H1 (cell line): ENCODE measurements around the gene ETV2. TPM values are rescaled to one million over a fixed set of nuclear protein-coding genes. Genes with fewer than 3 reads are reported as not detected.

ENCODE experiments used
- CTCF ChIA-PET: fragments of 300-600 bp; sonication (Branson Sonifier 250); formaldehyde crosslinking; loops from one replicate; lab custom pipeline; 2021; ENCODE audit not compliant: partially characterized antibody; lab: Charles Lee
- POLR2A ChIA-PET: fragments of 300-600 bp; sonication (Branson Sonifier 250); formaldehyde crosslinking; loops from one replicate; lab custom pipeline; 2021; ENCODE audit warnings: inconsistent platforms; ENCODE audit not compliant: partially characterized antibody; lab: Charles Lee
- DNase-seq, 2 experiments: peaks; one replicate each; pipeline versions ENCODE4 v3.0.0 to v3.0.0-alpha.2; 2010 to 2022; ENCODE audit warnings: low spot score in 2 of 2, low read depth in 1 of 2, mixed read lengths in 1 of 2
- FAIRE-seq: peaks from 2 replicates; lab custom pipeline; 2011; peaks lifted over from hg19 to GRCh38; lab: Jason Lieb, UNC
- H2AFZ ChIP-seq: 2 replicates; pipeline ENCODE4 v1.8.1; 2012; ENCODE audit warnings: low read length, inconsistent platforms
- H2AK5ac ChIP-seq: 2 replicates; pipeline ENCODE4 v1.6.1; 2013; ENCODE audit warnings: low read depth, low read length
- H2BK120ac ChIP-seq: replicated peaks from 2 replicates; pipeline ENCODE3; 2013; ENCODE audit warnings: low read depth, low read length, inconsistent platforms
- H2BK12ac ChIP-seq: 2 replicates; pipeline ENCODE4 v1.6.1; 2013; ENCODE audit warnings: low read depth, low read length
- H2BK15ac ChIP-seq: 2 replicates; pipeline ENCODE4 v1.6.1; 2013; ENCODE audit warnings: low read length
- H2BK20ac ChIP-seq: 2 replicates; pipeline ENCODE4 v1.6.1; 2013; ENCODE audit warnings: low read length
- H2BK5ac ChIP-seq: 2 replicates; pipeline ENCODE4 v1.6.1; 2013; ENCODE audit warnings: low read depth, low read length
- H3K14ac ChIP-seq: 2 replicates; pipeline ENCODE4 v1.6.1; 2013; ENCODE audit warnings: inconsistent platforms; ENCODE audit not compliant: insufficient read length
- H3K18ac ChIP-seq: 2 replicates; pipeline ENCODE4 v1.6.1; 2013; ENCODE audit warnings: low read length; ENCODE audit errors: extremely low read depth
- H3K23ac ChIP-seq: 2 replicates; pipeline ENCODE4 v1.6.1; 2013; ENCODE audit warnings: inconsistent platforms; ENCODE audit not compliant: insufficient read length
- H3K23me2 ChIP-seq: 2 replicates; pipeline ENCODE4 v1.6.1; 2013; ENCODE audit warnings: low read depth, low read length
- H3K27ac ChIP-seq: 2 replicates; pipeline ENCODE4 v1.6.1; 2011; ENCODE audit warnings: low read depth, low read length, inconsistent platforms
- H3K27me3 ChIP-seq, 4 experiments: replicated peaks in 1 of 4; 1 replicate in 1 of 4; 2 replicates in 3 of 4; pipeline versions ENCODE4 v1.6.1 to v1.8.1; 2011 to 2013; ENCODE audit warnings: low read length in 3 of 4, mild to moderate bottlenecking in 3 of 4, inconsistent platforms in 2 of 4, mixed read lengths in 2 of 4, moderate library complexity in 1 of 4; ENCODE audit not compliant: control insufficient read depth in 3 of 4, insufficient read depth in 3 of 4; ENCODE audit errors: extremely low read depth in 1 of 4
- H3K36me3 ChIP-seq, 4 experiments: 2 replicates each; pipeline versions ENCODE4 v1.6.1 to v1.8.1; 2011 to 2013; ENCODE audit warnings: mild to moderate bottlenecking in 4 of 4, low read length in 3 of 4, moderate library complexity in 2 of 4, control low read depth in 1 of 4, inconsistent platforms in 1 of 4; ENCODE audit not compliant: insufficient read depth in 4 of 4, control insufficient read depth in 2 of 4
- H3K4ac ChIP-seq: replicated peaks from 2 replicates; pipeline ENCODE3; 2013; ENCODE audit warnings: low read length, low read depth, mixed read lengths, inconsistent platforms; ENCODE audit not compliant: insufficient read length
- H3K4me1 ChIP-seq, 4 experiments: replicated peaks in 1 of 4; 1 replicate in 1 of 4; 2 replicates in 3 of 4; pipeline versions ENCODE4 v1.6.1 to v1.8.1; 2011 to 2013; ENCODE audit warnings: low read length in 3 of 4, inconsistent platforms in 2 of 4, mixed read lengths in 1 of 4; ENCODE audit not compliant: insufficient read depth in 4 of 4, control insufficient read depth in 3 of 4
- H3K4me2 ChIP-seq, 2 experiments: 2 replicates each; pipeline versions ENCODE4 v1.6.1 to v1.8.1; 2011 to 2013; ENCODE audit warnings: low read depth in 2 of 2, low read length in 2 of 2, control low read depth in 1 of 2, inconsistent platforms in 1 of 2, mild to moderate bottlenecking in 1 of 2; ENCODE audit not compliant: insufficient read depth in 1 of 2
- H3K4me3 ChIP-seq, 4 experiments: fragments of 200-600, 300-600 bp in 1 of 4; sonication (generic), shearing (Covaris generic), sonication (Bioruptor Twin) in 1 of 4; 2 replicates each; pipeline versions ENCODE4 v1.5.1 to v1.8.1; 2011 to 2016; ENCODE audit warnings: low read length in 4 of 4, low read depth in 3 of 4, control low read depth in 2 of 4, inconsistent platforms in 2 of 4, mild to moderate bottlenecking in 2 of 4, mixed read lengths in 1 of 4, moderate library complexity in 1 of 4; ENCODE audit not compliant: insufficient read depth in 2 of 4; ENCODE audit errors: extremely low read depth in 1 of 4
- H3K56ac ChIP-seq: replicated peaks from 2 replicates; pipeline ENCODE3; 2013; ENCODE audit warnings: low read depth, mild to moderate bottlenecking, mixed read lengths, low read length, inconsistent platforms; ENCODE audit not compliant: insufficient read length
- H3K79me1 ChIP-seq: 2 replicates; pipeline ENCODE4 v1.6.1; 2013; ENCODE audit warnings: low read depth, low read length, control low read depth
- H3K79me2 ChIP-seq, 2 experiments: 2 replicates each; pipeline versions ENCODE4 v1.6.1 to v1.8.1; 2012 to 2013; ENCODE audit warnings: low read length in 2 of 2, mild to moderate bottlenecking in 2 of 2, inconsistent platforms in 1 of 2; ENCODE audit not compliant: insufficient read depth in 2 of 2, control insufficient read depth in 1 of 2
- H3K9ac ChIP-seq, 4 experiments: replicated peaks in 1 of 4; 1 replicate in 1 of 4; 2 replicates in 3 of 4; pipeline versions ENCODE4 v1.6.1 to v1.8.1; 2011 to 2013; ENCODE audit warnings: low read depth in 3 of 4, low read length in 3 of 4, control low read depth in 2 of 4, mild to moderate bottlenecking in 2 of 4, moderate library complexity in 2 of 4, inconsistent platforms in 1 of 4; ENCODE audit errors: extremely low read depth in 1 of 4
- H3K9me3 ChIP-seq, 2 experiments: 2 replicates each; pipeline versions ENCODE4 v1.6.1 to v1.8.1; 2012 to 2013; ENCODE audit warnings: mild to moderate bottlenecking in 2 of 2, moderate library complexity in 2 of 2, control low read depth in 1 of 2, inconsistent platforms in 1 of 2, low read depth in 1 of 2, low read length in 1 of 2, mixed read lengths in 1 of 2; ENCODE audit not compliant: insufficient read depth in 2 of 2
- H4K20me1 ChIP-seq, 2 experiments: replicated peaks in 1 of 2; 2 replicates each; pipeline versions ENCODE3 to v1.8.1; 2011 to 2013; ENCODE audit warnings: inconsistent platforms in 2 of 2, low read length in 2 of 2, mild to moderate bottlenecking in 1 of 2; ENCODE audit not compliant: insufficient read depth in 2 of 2, control insufficient read depth in 1 of 2
- H4K5ac ChIP-seq: 2 replicates; pipeline ENCODE4 v1.6.1; 2013; ENCODE audit warnings: low read length, low read depth, mixed read lengths, inconsistent platforms; ENCODE audit not compliant: insufficient read length
- H4K8ac ChIP-seq: 2 replicates; pipeline ENCODE4 v1.8.0; 2013; ENCODE audit warnings: mild to moderate bottlenecking, moderate library complexity, low read length, inconsistent platforms; ENCODE audit not compliant: insufficient read depth; ENCODE audit errors: extremely low read depth
- H4K91ac ChIP-seq: replicated peaks from 2 replicates; pipeline ENCODE3; 2013; ENCODE audit warnings: low read length, mixed read lengths, inconsistent platforms; ENCODE audit not compliant: insufficient read length
- ASH2L ChIP-seq: fragments of 200-600, 300-600 bp; sonication (generic); IDR thresholded peaks from one replicate; pipeline ENCODE4 v1.7.1; 2017; ENCODE audit warnings: low read length
- BRCA1 ChIP-seq: IDR thresholded peaks from 2 replicates; pipeline ENCODE4 v1.6.1; 2012; ENCODE audit warnings: low read depth, low read length, improper control_type of control experiment
- CHD2 ChIP-seq: IDR thresholded peaks from 2 replicates; pipeline ENCODE4 v1.6.1; 2012; ENCODE audit warnings: low read length, improper control_type of control experiment
- CTBP2 ChIP-seq: IDR thresholded peaks from 2 replicates; pipeline ENCODE4 v1.7.0; 2011; ENCODE audit warnings: borderline replicate concordance, mild to moderate bottlenecking, moderate library complexity, mixed read lengths, low read length; ENCODE audit not compliant: insufficient read depth, insufficient read length
- HDAC2 ChIP-seq, 2 experiments: fragments of 300-600 bp in 1 of 2; sonication (generic) in 1 of 2; IDR thresholded peaks; 2 replicates each; pipeline ENCODE4 v1.6.1; 2011 to 2012; ENCODE audit warnings: low read depth in 2 of 2, low read length in 2 of 2, mild to moderate bottlenecking in 2 of 2, moderate library complexity in 2 of 2, borderline replicate concordance in 1 of 2, inconsistent platforms in 1 of 2
- JUN ChIP-seq: IDR thresholded peaks from 2 replicates; pipeline ENCODE4 v1.6.1; 2011; ENCODE audit warnings: low read depth, mild to moderate bottlenecking, improper control_type of control experiment, low read length
- KDM1A ChIP-seq: fragments of 200-600, 300-600 bp; sonication (generic); IDR thresholded peaks from 2 replicates; pipeline ENCODE4 v1.7.1; 2016; ENCODE audit warnings: mild to moderate bottlenecking, low read length, borderline replicate concordance
- POLR2AphosphoS5 ChIP-seq: IDR thresholded peaks from 2 replicates; pipeline ENCODE4 v1.6.1; 2011; ENCODE audit warnings: low read depth, low read length
- RNF2 ChIP-seq: fragments of 200-900, 300-1000 bp; sonication (generic); IDR thresholded peaks from 2 replicates; pipeline ENCODE4 v1.7.1; 2016; ENCODE audit warnings: borderline replicate concordance, low read depth, mild to moderate bottlenecking, antibody characterized with exemption, low read length; ENCODE audit not compliant: poor library complexity, severe bottlenecking; ENCODE audit errors: missing control alignments
- SP2 ChIP-seq: IDR thresholded peaks from 2 replicates; pipeline ENCODE4 v1.6.1; 2012; ENCODE audit warnings: mild to moderate bottlenecking, low read length, inconsistent platforms
- ZNF274 ChIP-seq: IDR thresholded peaks from 2 replicates; pipeline ENCODE4 v1.7.0; 2012; ENCODE audit warnings: low read length, borderline replicate concordance; ENCODE audit errors: extremely low read depth
- WGBS, 2 experiments: shearing (Covaris generic) in 1 of 2; methylation state at CpG; one replicate each; pipeline versions ENCODE4 v1.1.6 to v1.1.7; 2013 to 2015; ENCODE audit warnings: low lambda C conversion rate in 2 of 2, mixed read lengths in 2 of 2, inconsistent platforms in 1 of 2, low coverage in 1 of 2, missing lambda C conversion rate in 1 of 2; ENCODE audit not compliant: insufficient replicate concordance in 2 of 2, insufficient coverage in 1 of 2, insufficient read length in 1 of 2; ENCODE audit errors: extremely low coverage in 1 of 2, missing lambda C conversion rate in 1 of 2; 5-methylcytosine and 5-hydroxymethylcytosine counted together
- polyA plus RNA-seq, 7 experiments: library from polyadenylated mRNA; depleted of rRNA in 3 of 7; stranded (reverse) in 5 of 7; unstranded in 2 of 7; fragments of >200 nt in 5 of 7; fragments of 200-250 nt in 2 of 7; gene quantifications; 1 replicate in 5 of 7; 2 replicates in 1 of 7; 4 replicates in 1 of 7; pipeline versions ENCODE4 v1.2.1 to v1.2.3, GENCODE V29; 2011 to 2013; ENCODE audit warnings: missing spikeins in 2 of 7, mixed read lengths in 2 of 7
- total RNA-seq: library from RNA; stranded (reverse); fragmentation: NEBNext Ultra II Directional; extraction: Animal tissue kit (Norgen Biotek cat#: 25700); gene quantifications from 2 replicates; pipeline ENCODE4 v1.2.1, GENCODE V29; 2021
- TF ChIP-seq, protein P1 (sequence below): IDR thresholded peaks from 2 replicates; pipeline ENCODE4 v1.6.1; 2011; ENCODE audit warnings: low read length, improper control_type of control experiment

ETV2 gene
- total and polyA plus RNA-seq, 2 of the 8 experiments (the other 6 are each of a cell fraction or from before 2014, with no cell fraction given): 0.88 to 1.3 TPM

- POLR2A ChIA-PET: interaction anchor here (0.8 to 2.4 kb wide), 7 partner anchors 9 to 127 kb away, joined by 3 to 17 read pairs (median 7); partner anchors contain the start of genes COX6B1, HAUS5 and RBM42
- CTCF ChIA-PET: interaction anchor here (1.3 to 4.8 kb wide), 5 partner anchors 23 to 103 kb away, joined by 3 to 20 read pairs (median 5); no protein-coding TSS in a partner anchor
- 96% methylated on average over 25 of the region's 25 CpGs; no CpG with 5 or more reads in 1 of the 2 experiments for WGBS, 2 experiments
- TF ChIP-seq JUN (no peak), SP2 (no peak), RNF2 (no peak), CHD2 (no peak), CTBP2 (no peak), ZNF274 (no peak), BRCA1 (no peak), HDAC2 (IDR thresholded peaks at IDR 0.05; ENCODE audit: borderline replicate concordance in 1 of 2, low read depth in 2 of 2, low read length in 2 of 2) (no peak), KDM1A (no peak), POLR2AphosphoS5 (no peak), ASH2L (no peak)
- TF ChIP-seq, protein P1, sequence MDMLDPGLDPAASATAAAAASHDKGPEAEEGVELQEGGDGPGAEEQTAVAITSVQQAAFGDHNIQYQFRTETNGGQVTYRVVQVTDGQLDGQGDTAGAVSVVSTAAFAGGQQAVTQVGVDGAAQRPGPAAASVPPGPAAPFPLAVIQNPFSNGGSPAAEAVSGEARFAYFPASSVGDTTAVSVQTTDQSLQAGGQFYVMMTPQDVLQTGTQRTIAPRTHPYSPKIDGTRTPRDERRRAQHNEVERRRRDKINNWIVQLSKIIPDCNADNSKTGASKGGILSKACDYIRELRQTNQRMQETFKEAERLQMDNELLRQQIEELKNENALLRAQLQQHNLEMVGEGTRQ: no peak
These were observed 4.4 kb upstream of the ETV2 start for GRCh38 chr19:35637165-35637564.

More at GRCh38 chr19:35637165-35637564, 4.4 kb upstream of the ETV2 start:
- Histone ChIP-seq H3K23ac (no peak overlapping the region), H3K4me2 (no peak overlapping the region), H4K20me1 (peaks cover 0 to 6% of the 10 kb centered on the region in 2 experiments), H3K27me3 (peaks cover 0 to under 1% (median 0%) of the 10 kb centered on the region in 4 experiments; a peak in 2 of 7 replicates), H2BK12ac (no peak overlapping the region), H4K8ac (no peak overlapping the region), H4K91ac (no peak overlapping the region), H3K18ac (no peak overlapping the region), H2BK15ac (no peak overlapping the region), H3K56ac (no peak overlapping the region), H2AFZ (no peak overlapping the region), H3K4me3 (no peak overlapping the region), H3K36me3 (peaks cover 12 to 37% (median 21%) of the 10 kb centered on the region in 4 experiments; a peak in 6 of 8 replicates), H3K79me1 (no peaks in the 10 kb centered on the region), H2AK5ac (no peak overlapping the region), H3K4me1 (peaks cover 4 to 16% (median 11%) of the 10 kb centered on the region in 4 experiments), H3K79me2 (no peaks in the 10 kb centered on the region), H3K27ac (no peak overlapping the region), H4K5ac (no peak overlapping the region), H3K4ac (no peak overlapping the region), H2BK5ac (no peak overlapping the region), H3K9me3 (no peaks in the 10 kb centered on the region), H3K23me2 (peaks cover 5% of the 10 kb centered on the region; the same call in 1 of the 2 replicates), H2BK20ac (no peak overlapping the region), H3K14ac (no peak overlapping the region), H3K9ac (no peak overlapping the region), H2BK120ac (no peak overlapping the region)
- DNase-seq (no peak), FAIRE-seq (no peak)
